Amniotic stem cell (primary cell): ENCODE measurements around the gene KCNAB2.

Experiments used
- DNase-seq: peaks from one replicate; lab custom pipeline; 2025; lab: John Stamatoyannopoulos, UW

KCNAB2 gene

GRCh38 chr1:6129313-6129712 is 83.6 kb downstream of the KCNAB2 start:
- DNase-seq, result no peak

GRCh38 chr1:6130036-6130435 is 84.3 kb downstream of the KCNAB2 start:
- no peak for DNase-seq

GRCh38 chr1:6130596-6130995 is 84.9 kb downstream of the KCNAB2 start:
- no peak for DNase-seq

- no peak for DNase-seq
Observed at GRCh38 chr1:6131561-6131960, 85.9 kb downstream of the KCNAB2 start.

GRCh38 chr1:6133146-6133895 is 87.6 kb downstream of the KCNAB2 start:
- DNase-seq, result no peak

- no peak for DNase-seq
Observed at GRCh38 chr1:6134206-6134605, 88.5 kb downstream of the KCNAB2 start.

GRCh38 chr1:6134741-6135510 is 89.2 kb downstream of the KCNAB2 start:
- no peak for DNase-seq

- no peak for DNase-seq
Observed at GRCh38 chr1:6136516-6137220, 91.0 kb downstream of the KCNAB2 start.

- no peak for DNase-seq
Observed at GRCh38 chr1:6137758-6138157, 92.1 kb downstream of the KCNAB2 start.

- DNase-seq, result no peak
Observed at GRCh38 chr1:6140413-6140812, 94.7 kb downstream of the KCNAB2 start.

GRCh38 chr1:6141592-6141991 is 95.9 kb downstream of the KCNAB2 start:
- DNase-seq, result no peak

GRCh38 chr1:6142036-6142621 is 96.4 kb downstream of the KCNAB2 start:
- no peak for DNase-seq

- DNase-seq, result no peak
Observed at GRCh38 chr1:6142734-6143133, 97.0 kb downstream of the KCNAB2 start.

- DNase-seq, result no peak
Observed at GRCh38 chr1:6143395-6143794, 97.7 kb downstream of the KCNAB2 start.

- no peak for DNase-seq
Observed at GRCh38 chr1:6144175-6144574, 98.5 kb downstream of the KCNAB2 start.

- DNase-seq, result no peak
Observed at GRCh38 chr1:6144647-6145395, 99.1 kb downstream of the KCNAB2 start.

- DNase-seq, result no peak
Observed at GRCh38 chr1:6145396-6145750, 99.7 kb downstream of the KCNAB2 start.

GRCh38 chr1:6145864-6146410 is 100.2 kb downstream of the KCNAB2 start:
- DNase-seq, result no peak

GRCh38 chr1:6148497-6149241 is 103.0 kb downstream of the KCNAB2 start:
- DNase-seq, result no peak

GRCh38 chr1:6149597-6149996 is 103.9 kb downstream of the KCNAB2 start:
- no peak for DNase-seq
